Measurements from ENCODE around the gene RNF130.

RNF130 gene

DNA sequence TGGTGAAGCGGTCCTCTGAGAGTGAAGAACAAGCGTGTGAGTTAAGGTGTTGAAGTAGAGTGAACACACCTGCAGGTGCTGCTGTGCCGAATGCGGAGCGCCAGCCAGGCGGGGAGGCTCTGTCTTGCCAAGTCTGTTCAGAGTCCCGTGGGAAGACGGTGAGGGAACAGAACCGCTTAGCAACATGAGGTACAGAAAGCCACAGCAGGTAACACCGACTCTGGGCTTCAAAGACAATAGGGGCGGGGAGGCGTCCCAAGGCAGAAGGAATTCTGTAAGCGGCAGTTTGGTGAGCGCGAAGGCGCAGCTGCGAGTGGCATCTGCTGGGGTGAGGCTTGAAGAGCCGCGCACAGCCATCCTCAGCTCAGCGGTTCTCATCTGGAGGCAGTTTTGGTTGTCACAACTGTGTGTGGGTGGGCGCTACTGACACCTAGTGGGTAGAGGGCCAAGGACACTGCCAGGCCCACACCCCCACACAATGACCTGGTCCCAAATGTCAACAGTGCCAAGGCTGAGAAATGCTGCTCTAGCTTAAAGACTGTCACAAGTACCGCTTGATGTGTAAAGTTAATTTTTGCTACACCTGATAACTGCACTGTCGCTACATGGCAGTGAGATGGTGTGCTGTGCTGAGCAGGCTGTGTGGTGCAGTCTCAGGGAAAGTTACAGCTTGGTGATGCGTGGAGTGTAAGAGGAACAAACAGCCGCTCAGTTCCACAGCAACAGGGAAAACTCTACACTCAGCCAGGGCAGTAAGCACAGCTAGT is 96.4 kb downstream of the RNF130 start:
- H3K27me3 ChIP-seq (replicated peaks in 2 of 5; ENCODE audit: control insufficient read depth in 4 of 5, insufficient read depth in 5 of 5, low read length in 4 of 5): no peaks in the 10 kb centered on the region
- H3K9me3 ChIP-seq (ENCODE audit: control extremely low read depth in 1 of 5, control insufficient read depth in 4 of 5, insufficient read depth in 2 of 5, low read depth in 1 of 5, low read length in 4 of 5): no peaks in the 10 kb centered on the region
- no peak overlapping the region for H3K4me3 ChIP-seq (ENCODE audit: control insufficient read depth in 1 of 7, extremely low read depth in 1 of 7, insufficient read depth in 4 of 7, low read depth in 2 of 7, low read length in 6 of 7)
- ChIA-PET POLR2A (interaction anchor here (1.0 kb wide), 1 partner anchor 32 kb away, joined by 5 read pairs; no protein-coding TSS in a partner anchor), CTCF (interaction anchor here (0.8 to 2.0 kb wide), 10 partner anchors 9 to 130 kb away, joined by 3 to 7 read pairs (median 4); no protein-coding TSS in a partner anchor)
- peaks cover 5 to 26% (median 14%) of the 10 kb centered on the region in 4 experiments for H3K4me1 ChIP-seq (ENCODE audit: control extremely low read depth in 1 of 4, control insufficient read depth in 4 of 4, insufficient read depth in 4 of 4, low read length in 3 of 4)
- no peak overlapping the region for H3K27ac ChIP-seq (ENCODE audit: insufficient read depth in 1 of 2, low read depth in 1 of 2, low read length in 2 of 2, poor library complexity in 1 of 2, severe bottlenecking in 2 of 2)
- DNase-seq: peak; percentile 54 to 83 (median 82)
- 94% methylated on average over 24 of the region's 25 CpGs for WGBS (ENCODE audit: insufficient coverage)
- peaks cover 19 to 62% (median 51%) of the 10 kb centered on the region in 4 experiments for H3K36me3 ChIP-seq (ENCODE audit: control insufficient read depth in 4 of 4, insufficient read depth in 4 of 4, low read length in 3 of 4)

DNA sequence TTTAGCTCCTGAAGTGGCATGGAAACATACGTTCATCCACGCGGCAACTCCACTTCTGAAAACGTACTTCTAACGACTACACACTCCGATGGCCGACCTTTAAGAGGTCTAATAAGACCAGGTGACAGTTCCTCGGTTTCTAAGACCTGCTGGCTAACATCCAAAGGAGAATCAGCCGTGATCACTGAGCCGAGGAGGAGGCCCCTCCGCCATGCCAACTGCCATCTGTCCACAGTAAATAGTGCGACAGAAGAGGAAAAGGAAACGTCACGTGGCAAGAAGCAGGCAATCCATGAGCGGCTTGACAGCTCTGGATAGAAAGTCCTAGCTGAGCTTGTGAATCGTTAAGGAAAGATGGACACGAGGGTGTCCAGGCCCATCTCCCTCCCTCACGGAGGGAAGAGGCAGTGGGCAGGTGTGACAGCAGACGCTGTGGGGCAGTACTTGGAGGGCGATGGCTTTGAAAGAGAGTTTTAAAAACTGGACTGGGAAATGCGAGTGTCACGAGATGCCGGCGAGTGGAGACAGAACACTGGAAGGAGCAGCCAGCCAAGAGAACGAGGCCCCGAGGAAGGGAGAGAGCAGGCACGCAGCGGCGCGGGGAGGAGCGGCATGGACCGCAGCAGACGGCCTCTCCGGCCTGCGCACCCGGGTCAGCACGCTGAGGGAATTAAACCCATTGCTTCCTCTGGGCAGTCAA is 97.2 kb downstream of the RNF130 start:
- Histone ChIP-seq H3K27me3 (replicated peaks in 2 of 5; ENCODE audit: control insufficient read depth in 4 of 5, insufficient read depth in 5 of 5, low read length in 4 of 5) (no peaks in the 10 kb centered on the region), H3K27ac (ENCODE audit: insufficient read depth in 1 of 2, low read depth in 1 of 2, low read length in 2 of 2, poor library complexity in 1 of 2, severe bottlenecking in 2 of 2) (no peak overlapping the region), H3K9me3 (ENCODE audit: control extremely low read depth in 1 of 5, control insufficient read depth in 4 of 5, insufficient read depth in 2 of 5, low read depth in 1 of 5, low read length in 4 of 5) (no peaks in the 10 kb centered on the region), H3K4me3 (ENCODE audit: control insufficient read depth in 1 of 7, extremely low read depth in 1 of 7, insufficient read depth in 4 of 7, low read depth in 2 of 7, low read length in 6 of 7) (no peak overlapping the region), H3K4me1 (ENCODE audit: control extremely low read depth in 1 of 4, control insufficient read depth in 4 of 4, insufficient read depth in 4 of 4, low read length in 3 of 4) (peaks cover 5 to 27% (median 16%) of the 10 kb centered on the region in 4 experiments), H3K36me3 (ENCODE audit: control insufficient read depth in 4 of 4, insufficient read depth in 4 of 4, low read length in 3 of 4) (peaks cover 15 to 56% (median 50%) of the 10 kb centered on the region in 4 experiments)
- WGBS (ENCODE audit: insufficient coverage): 95% methylated on average over 34 of the region's 37 CpGs
- no peak for DNase-seq
- CTCF ChIA-PET: interaction anchor here (0.8 to 2.0 kb wide), 9 partner anchors 8 to 118 kb away, joined by 3 to 7 read pairs (median 4); no protein-coding TSS in a partner anchor
- POLR2A ChIA-PET: no interaction called here

- DNase-seq: no peak
- WGBS (ENCODE audit: insufficient coverage): 99% methylated on average over 9 of the region's 11 CpGs
- H3K27ac ChIP-seq (ENCODE audit: insufficient read depth in 1 of 2, low read depth in 1 of 2, low read length in 2 of 2, poor library complexity in 1 of 2, severe bottlenecking in 2 of 2): no peak overlapping the region
- peaks cover 5 to 24% (median 14%) of the 10 kb centered on the region in 4 experiments for H3K4me1 ChIP-seq (ENCODE audit: control extremely low read depth in 1 of 4, control insufficient read depth in 4 of 4, insufficient read depth in 4 of 4, low read length in 3 of 4)
- no peaks in the 10 kb centered on the region for H3K9me3 ChIP-seq (ENCODE audit: control extremely low read depth in 1 of 5, control insufficient read depth in 4 of 5, insufficient read depth in 2 of 5, low read depth in 1 of 5, low read length in 4 of 5)
- H3K4me3 ChIP-seq (ENCODE audit: control insufficient read depth in 1 of 7, extremely low read depth in 1 of 7, insufficient read depth in 4 of 7, low read depth in 2 of 7, low read length in 6 of 7): no peak overlapping the region
- ChIA-PET CTCF (interaction anchor here (1.2 kb wide), 2 partner anchors 26 to 106 kb away, joined by 3 to 4 read pairs; no protein-coding TSS in a partner anchor), POLR2A (no interaction called here)
- no peaks in the 10 kb centered on the region for H3K27me3 ChIP-seq (replicated peaks in 2 of 5; ENCODE audit: control insufficient read depth in 4 of 5, insufficient read depth in 5 of 5, low read length in 4 of 5)
- H3K36me3 ChIP-seq (ENCODE audit: control insufficient read depth in 4 of 4, insufficient read depth in 4 of 4, low read length in 3 of 4): peaks cover 20 to 60% (median 52%) of the 10 kb centered on the region in 4 experiments
These were observed 98.2 kb downstream of the RNF130 start for GRCh38 chr5:179973391-179973790.

GRCh38 chr5:179969110-179969509 is 102.4 kb downstream of the RNF130 start:
- peaks cover 18 to 58% (median 51%) of the 10 kb centered on the region in 4 experiments for H3K36me3 ChIP-seq (ENCODE audit: control insufficient read depth in 4 of 4, insufficient read depth in 4 of 4, low read length in 3 of 4)
- no peaks in the 10 kb centered on the region for H3K27me3 ChIP-seq (replicated peaks in 2 of 5; ENCODE audit: control insufficient read depth in 4 of 5, insufficient read depth in 5 of 5, low read length in 4 of 5)
- H3K4me1 ChIP-seq (ENCODE audit: control extremely low read depth in 1 of 4, control insufficient read depth in 4 of 4, insufficient read depth in 4 of 4, low read length in 3 of 4): peaks cover 5 to 24% (median 14%) of the 10 kb centered on the region in 4 experiments
- H3K27ac ChIP-seq (ENCODE audit: insufficient read depth in 1 of 2, low read depth in 1 of 2, low read length in 2 of 2, poor library complexity in 1 of 2, severe bottlenecking in 2 of 2): no peak overlapping the region
- POLR2A ChIA-PET: no interaction called here
- no peak overlapping the region for H3K4me3 ChIP-seq (ENCODE audit: control insufficient read depth in 1 of 7, extremely low read depth in 1 of 7, insufficient read depth in 4 of 7, low read depth in 2 of 7, low read length in 6 of 7)
- H3K9me3 ChIP-seq (ENCODE audit: control extremely low read depth in 1 of 5, control insufficient read depth in 4 of 5, insufficient read depth in 2 of 5, low read depth in 1 of 5, low read length in 4 of 5): no peaks in the 10 kb centered on the region
- WGBS (ENCODE audit: insufficient coverage): 96% methylated on average over 3 of the region's 4 CpGs
- CTCF ChIA-PET: no interaction called here
- DNase-seq: no peak

DNA sequence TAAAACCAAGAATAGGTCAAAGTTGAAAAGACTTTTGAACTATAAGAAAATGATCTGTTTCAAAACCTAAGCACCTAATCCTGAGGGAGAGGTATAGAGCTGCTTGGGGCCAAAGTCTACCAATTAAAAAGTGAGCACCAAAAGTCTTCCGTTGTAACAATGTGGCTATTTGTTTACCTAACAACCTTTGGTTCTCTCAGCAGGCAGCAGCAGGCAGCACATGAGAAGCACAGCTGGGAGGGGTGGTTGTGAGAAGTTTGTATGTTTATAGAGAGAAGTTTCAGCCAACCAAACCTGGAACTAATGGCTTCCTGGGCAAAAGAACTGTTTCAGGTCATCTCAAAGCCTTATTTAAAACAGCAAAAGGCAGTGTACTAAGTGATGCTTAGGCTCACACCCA is 104.1 kb downstream of the RNF130 start:
- ChIA-PET POLR2A (no interaction called here), CTCF (no interaction called here)
- no peak overlapping the region for H3K4me3 ChIP-seq (ENCODE audit: control insufficient read depth in 1 of 7, extremely low read depth in 1 of 7, insufficient read depth in 4 of 7, low read depth in 2 of 7, low read length in 6 of 7)
- H3K9me3 ChIP-seq (ENCODE audit: control extremely low read depth in 1 of 5, control insufficient read depth in 4 of 5, insufficient read depth in 2 of 5, low read depth in 1 of 5, low read length in 4 of 5): no peaks in the 10 kb centered on the region
- no peaks in the 10 kb centered on the region for H3K27me3 ChIP-seq (replicated peaks in 2 of 5; ENCODE audit: control insufficient read depth in 4 of 5, insufficient read depth in 5 of 5, low read length in 4 of 5)
- H3K4me1 ChIP-seq (ENCODE audit: control extremely low read depth in 1 of 4, control insufficient read depth in 4 of 4, insufficient read depth in 4 of 4, low read length in 3 of 4): peaks cover 5 to 24% (median 14%) of the 10 kb centered on the region in 4 experiments
- WGBS (ENCODE audit: insufficient coverage): no CpG with 5 or more reads among the region's 1 CpG
- H3K36me3 ChIP-seq (ENCODE audit: control insufficient read depth in 4 of 4, insufficient read depth in 4 of 4, low read length in 3 of 4): peaks cover 26 to 62% (median 58%) of the 10 kb centered on the region in 4 experiments
- H3K27ac ChIP-seq (ENCODE audit: insufficient read depth in 1 of 2, low read depth in 1 of 2, low read length in 2 of 2, poor library complexity in 1 of 2, severe bottlenecking in 2 of 2): no peak overlapping the region
- DNase-seq: no peak

DNA sequence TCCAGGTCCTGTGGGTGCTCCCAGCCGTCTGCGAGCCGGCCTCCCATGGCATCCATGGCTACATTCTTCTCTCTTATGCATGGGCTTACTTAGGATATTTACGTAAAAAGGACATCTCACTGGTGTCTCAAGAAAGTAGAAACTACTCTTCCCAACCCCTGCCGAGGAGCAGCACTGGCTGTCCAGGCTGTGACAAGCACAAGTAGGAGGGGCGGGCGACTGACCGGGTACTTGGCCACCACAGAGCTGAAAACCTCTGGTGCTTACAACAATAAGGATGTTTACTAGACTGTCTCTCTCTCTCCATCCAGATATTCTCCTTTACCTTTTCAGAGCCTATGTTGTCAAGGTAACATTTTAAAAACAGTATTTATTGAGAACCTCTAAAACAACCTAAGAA is 107.5 kb downstream of the RNF130 start:
- peaks cover 37 to 79% (median 75%) of the 10 kb centered on the region in 4 experiments for H3K36me3 ChIP-seq (ENCODE audit: control insufficient read depth in 4 of 4, insufficient read depth in 4 of 4, low read length in 3 of 4)
- no peaks in the 10 kb centered on the region for H3K9me3 ChIP-seq (ENCODE audit: control extremely low read depth in 1 of 5, control insufficient read depth in 4 of 5, insufficient read depth in 2 of 5, low read depth in 1 of 5, low read length in 4 of 5)
- ChIA-PET CTCF (interaction anchor here (1.7 kb wide), 1 partner anchor 11 kb away, joined by 5 read pairs; no protein-coding TSS in a partner anchor), POLR2A (no interaction called here)
- no peaks in the 10 kb centered on the region for H3K27me3 ChIP-seq (replicated peaks in 2 of 5; ENCODE audit: control insufficient read depth in 4 of 5, insufficient read depth in 5 of 5, low read length in 4 of 5)
- no peak for DNase-seq
- H3K4me1 ChIP-seq (ENCODE audit: control extremely low read depth in 1 of 4, control insufficient read depth in 4 of 4, insufficient read depth in 4 of 4, low read length in 3 of 4): no peaks in the 10 kb centered on the region
- H3K27ac ChIP-seq (ENCODE audit: insufficient read depth in 1 of 2, low read depth in 1 of 2, low read length in 2 of 2, poor library complexity in 1 of 2, severe bottlenecking in 2 of 2): no peak overlapping the region
- 97% methylated on average over 8 of the region's 8 CpGs for WGBS (ENCODE audit: insufficient coverage)
- no peak overlapping the region for H3K4me3 ChIP-seq (ENCODE audit: control insufficient read depth in 1 of 7, extremely low read depth in 1 of 7, insufficient read depth in 4 of 7, low read depth in 2 of 7, low read length in 6 of 7)

DNA sequence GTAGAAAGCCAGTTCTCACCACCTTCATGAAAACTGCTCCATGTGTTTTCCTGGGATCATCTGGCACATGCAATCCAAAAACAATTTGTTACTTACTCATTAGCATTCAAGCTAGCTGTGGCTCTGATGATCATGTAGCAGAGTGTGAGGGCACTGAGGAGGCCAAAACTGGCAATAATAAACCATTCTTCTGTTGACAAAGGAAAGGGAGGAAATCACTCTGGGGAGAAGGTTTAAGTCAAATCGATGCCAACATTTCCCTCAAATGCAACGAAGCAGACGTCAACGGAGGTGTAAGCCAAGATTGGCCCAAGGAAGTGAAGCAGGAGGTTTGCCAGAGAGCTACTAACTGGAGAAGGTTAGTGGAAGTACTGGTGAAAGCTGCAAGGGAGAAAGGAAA is 108.2 kb downstream of the RNF130 start:
- H3K36me3 ChIP-seq (ENCODE audit: control insufficient read depth in 4 of 4, insufficient read depth in 4 of 4, low read length in 3 of 4): peaks cover 33 to 79% (median 73%) of the 10 kb centered on the region in 4 experiments
- H3K27ac ChIP-seq (ENCODE audit: insufficient read depth in 1 of 2, low read depth in 1 of 2, low read length in 2 of 2, poor library complexity in 1 of 2, severe bottlenecking in 2 of 2): no peak overlapping the region
- CTCF ChIA-PET: interaction anchor here (1.7 kb wide), 1 partner anchor 12 kb away, joined by 5 read pairs; no protein-coding TSS in a partner anchor
- H3K27me3 ChIP-seq (replicated peaks in 2 of 5; ENCODE audit: control insufficient read depth in 4 of 5, insufficient read depth in 5 of 5, low read length in 4 of 5): no peaks in the 10 kb centered on the region
- no peaks in the 10 kb centered on the region for H3K9me3 ChIP-seq (ENCODE audit: control extremely low read depth in 1 of 5, control insufficient read depth in 4 of 5, insufficient read depth in 2 of 5, low read depth in 1 of 5, low read length in 4 of 5)
- POLR2A ChIA-PET: no interaction called here
- no peak for DNase-seq
- no peak overlapping the region for H3K4me3 ChIP-seq (ENCODE audit: control insufficient read depth in 1 of 7, extremely low read depth in 1 of 7, insufficient read depth in 4 of 7, low read depth in 2 of 7, low read length in 6 of 7)
- no peaks in the 10 kb centered on the region for H3K4me1 ChIP-seq (ENCODE audit: control extremely low read depth in 1 of 4, control insufficient read depth in 4 of 4, insufficient read depth in 4 of 4, low read length in 3 of 4)
- 100% methylated on average over 4 of the region's 4 CpGs for WGBS (ENCODE audit: insufficient coverage)

Measured in common myeloid progenitor, CD34-positive (primary cell).